ENCODE data around the gene ADAMTS13.
"Not testable (repeated sequence)": the region's sequence is repeated elsewhere in the genome, so short reads cannot be mapped to it uniquely, and the experiment has no call there.

Gene ADAMTS13

DNA sequence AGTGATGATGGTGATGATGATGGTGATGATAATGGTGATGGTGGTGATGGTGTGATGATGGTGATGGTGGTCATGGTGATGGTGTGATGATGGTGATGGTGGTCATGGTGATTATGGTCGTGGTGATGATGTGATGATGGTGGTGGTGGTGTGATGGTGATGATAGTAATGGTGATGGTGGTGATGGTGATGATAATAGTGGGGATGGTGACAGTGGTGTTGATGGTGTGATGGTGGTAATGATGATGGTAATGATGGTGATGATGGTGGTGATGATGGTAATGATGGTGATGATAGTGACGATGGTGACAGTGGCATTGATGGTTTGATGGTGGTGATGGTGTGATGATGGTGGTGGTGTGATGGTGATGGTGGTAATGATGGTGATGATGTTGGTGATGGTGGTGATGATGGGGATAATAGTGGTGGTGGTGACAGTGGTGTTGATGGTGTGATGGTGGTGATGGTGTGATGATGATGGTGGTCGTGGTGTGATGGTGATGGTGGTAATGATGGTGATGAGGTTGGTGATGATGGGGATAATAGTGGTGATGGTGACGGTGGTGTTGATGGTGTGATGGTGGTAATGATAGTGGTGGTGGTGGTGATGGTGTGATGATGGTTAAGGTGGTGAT is 39.5 kb upstream of the ADAMTS13 start:
- Histone ChIP-seq H3K9me3 (ENCODE audit: control insufficient read depth, low read length) (no peaks in the 10 kb centered on the region), H3K27ac (ENCODE audit: low read depth, low read length, severe bottlenecking) (no peak overlapping the region), H3K4me3 (ENCODE audit: extremely low read depth, insufficient read depth, low read length, poor library complexity, severe bottlenecking) (no peak overlapping the region), H3K4me1 (ENCODE audit: control insufficient read depth, insufficient read depth, low read length, poor library complexity, severe bottlenecking) (no peaks in the 10 kb centered on the region), H3K36me3 (ENCODE audit: control insufficient read depth, insufficient read depth, low read length) (no peaks in the 10 kb centered on the region)
- 84 to 86% methylated on average over 4 of the region's 4 CpGs for WGBS, 2 experiments (ENCODE audit: insufficient coverage in 2 of 2)

DNA sequence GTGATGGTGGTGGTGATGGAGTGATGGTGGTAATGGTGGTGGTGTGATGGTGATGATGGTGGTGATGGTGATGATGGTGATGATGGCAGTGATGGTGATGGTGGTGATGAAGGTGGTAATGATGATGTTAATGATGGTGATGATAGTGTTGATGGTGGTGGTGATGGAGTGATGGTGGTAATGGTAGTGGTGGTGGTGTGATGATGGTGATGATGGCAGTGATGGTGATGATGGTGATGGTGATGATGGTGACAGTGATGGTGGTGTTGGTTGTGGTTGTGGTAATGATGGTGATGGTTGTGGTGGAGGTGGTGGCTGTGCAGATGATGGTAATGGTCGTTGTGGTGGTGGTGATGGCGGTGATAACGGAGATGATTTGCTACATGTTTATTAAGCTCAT is 38.7 kb upstream of the ADAMTS13 start:
- Histone ChIP-seq H3K27ac (ENCODE audit: low read depth, low read length, severe bottlenecking) (no peak overlapping the region), H3K4me3 (ENCODE audit: extremely low read depth, insufficient read depth, low read length, poor library complexity, severe bottlenecking) (no peak overlapping the region)
- 90 to 100% methylated on average over 2 to 3 of the region's 3 CpGs for WGBS, 2 experiments (ENCODE audit: insufficient coverage in 2 of 2)

DNA sequence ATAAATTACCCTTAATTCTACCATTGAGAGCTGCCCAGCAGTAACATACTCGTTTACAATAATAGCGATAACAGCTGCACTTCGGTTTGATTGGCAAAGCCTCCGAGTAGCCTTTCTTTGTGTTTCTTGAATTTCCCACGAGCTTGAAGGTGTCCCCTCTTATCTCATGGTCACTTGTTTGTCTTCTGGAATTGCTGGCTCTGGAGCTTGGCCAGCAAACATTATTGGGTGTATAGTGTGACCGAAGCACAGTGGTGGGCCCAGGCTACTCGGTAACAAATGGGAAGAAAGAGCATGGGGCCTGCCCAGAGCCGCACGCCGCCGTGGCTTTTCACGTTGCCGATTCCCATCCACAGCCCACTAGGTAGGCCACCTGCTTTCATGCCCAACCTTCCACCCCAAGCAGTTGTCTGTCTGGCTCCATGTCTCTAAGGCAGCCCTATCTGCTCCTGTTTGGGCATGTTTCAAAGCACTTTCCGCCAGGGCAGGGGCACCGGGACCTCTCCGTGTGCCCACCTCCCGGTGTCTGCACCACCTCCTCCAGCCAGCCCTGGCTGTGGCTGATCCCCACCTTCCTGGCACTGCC is 37.3 kb upstream of the ADAMTS13 start:
- Histone ChIP-seq H3K4me3 (ENCODE audit: extremely low read depth, insufficient read depth, low read length, poor library complexity, severe bottlenecking) (no peak overlapping the region), H3K27ac (ENCODE audit: low read depth, low read length, severe bottlenecking) (no peak overlapping the region), H3K4me1 (ENCODE audit: control insufficient read depth, insufficient read depth, low read length, poor library complexity, severe bottlenecking) (no peaks in the 10 kb centered on the region), H3K36me3 (ENCODE audit: control insufficient read depth, insufficient read depth, low read length) (no peaks in the 10 kb centered on the region), H3K9me3 (ENCODE audit: control insufficient read depth, low read length) (no peaks in the 10 kb centered on the region)
- WGBS, 2 experiments (ENCODE audit: insufficient coverage in 2 of 2) = 93 to 95% methylated on average over 15 to 17 of the region's 17 CpGs

More for the DNA sequence above, 38.7 kb upstream of the ADAMTS13 start:
- Histone ChIP-seq H3K4me1 (ENCODE audit: control insufficient read depth, insufficient read depth, low read length, poor library complexity, severe bottlenecking) (no peaks in the 10 kb centered on the region), H3K36me3 (ENCODE audit: control insufficient read depth, insufficient read depth, low read length) (no peaks in the 10 kb centered on the region), H3K9me3 (ENCODE audit: control insufficient read depth, low read length) (no peaks in the 10 kb centered on the region)

DNA sequence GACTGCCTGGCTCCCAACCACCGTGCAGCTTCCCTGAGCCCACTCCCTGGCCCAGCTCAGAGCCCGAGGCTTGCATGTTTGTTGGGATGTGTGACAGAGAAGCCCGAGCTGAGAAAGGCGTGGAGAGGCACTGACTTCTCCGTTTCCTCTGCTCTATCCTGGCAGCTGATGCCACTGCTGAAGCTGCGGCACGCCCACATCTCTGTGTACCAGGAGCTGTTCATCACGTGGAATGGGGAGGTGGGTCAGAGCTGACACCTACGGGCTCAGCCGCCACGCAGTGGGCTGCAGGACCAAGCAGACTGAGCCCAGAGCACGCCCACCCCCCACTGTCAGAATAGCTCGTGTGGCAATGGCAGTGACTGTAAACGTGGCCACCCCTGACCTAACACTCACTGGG is 36.7 kb upstream of the ADAMTS13 start:
- H3K9me3 ChIP-seq (ENCODE audit: control insufficient read depth, low read length) = peaks cover 2% of the 10 kb centered on the region
- H3K36me3 ChIP-seq (ENCODE audit: control insufficient read depth, insufficient read depth, low read length) = no peaks in the 10 kb centered on the region
- no peak overlapping the region for H3K27ac ChIP-seq (ENCODE audit: low read depth, low read length, severe bottlenecking)
- no peak overlapping the region for H3K4me3 ChIP-seq (ENCODE audit: extremely low read depth, insufficient read depth, low read length, poor library complexity, severe bottlenecking)
- H3K4me1 ChIP-seq (ENCODE audit: control insufficient read depth, insufficient read depth, low read length, poor library complexity, severe bottlenecking) = no peaks in the 10 kb centered on the region
- WGBS, 2 experiments (ENCODE audit: insufficient coverage in 2 of 2) = 80 to 88% methylated on average over 13 to 14 of the region's 14 CpGs

DNA sequence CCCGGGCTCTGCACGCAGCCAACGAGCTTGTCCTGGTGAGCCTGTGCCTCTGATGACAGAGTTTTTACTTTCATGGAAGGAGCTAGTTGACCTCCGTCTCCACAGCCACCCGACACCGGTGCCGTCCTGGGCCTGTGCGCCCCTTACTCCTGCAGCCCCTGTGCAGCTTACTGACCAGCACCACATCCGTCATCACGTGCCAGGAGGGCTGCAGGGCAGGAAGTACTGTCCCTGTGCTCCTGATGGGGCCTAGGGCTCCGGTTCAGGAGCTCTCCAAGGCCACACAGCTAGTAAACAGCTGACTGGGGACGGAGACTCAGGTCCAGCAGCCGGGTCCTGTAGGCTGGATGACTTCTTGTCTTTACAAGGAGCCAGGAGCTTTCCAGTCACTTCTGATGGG is 35.8 kb upstream of the ADAMTS13 start:
- Histone ChIP-seq H3K4me1 (ENCODE audit: control insufficient read depth, insufficient read depth, low read length, poor library complexity, severe bottlenecking) (no peaks in the 10 kb centered on the region), H3K36me3 (ENCODE audit: control insufficient read depth, insufficient read depth, low read length) (no peaks in the 10 kb centered on the region), H3K9me3 (ENCODE audit: control insufficient read depth, low read length) (peaks cover 4% of the 10 kb centered on the region), H3K4me3 (ENCODE audit: extremely low read depth, insufficient read depth, low read length, poor library complexity, severe bottlenecking) (no peak overlapping the region), H3K27ac (ENCODE audit: low read depth, low read length, severe bottlenecking) (no peak overlapping the region)
- WGBS, 2 experiments (ENCODE audit: insufficient coverage in 2 of 2) = 92 to 93% methylated on average over 6 to 13 of the region's 13 CpGs

DNA sequence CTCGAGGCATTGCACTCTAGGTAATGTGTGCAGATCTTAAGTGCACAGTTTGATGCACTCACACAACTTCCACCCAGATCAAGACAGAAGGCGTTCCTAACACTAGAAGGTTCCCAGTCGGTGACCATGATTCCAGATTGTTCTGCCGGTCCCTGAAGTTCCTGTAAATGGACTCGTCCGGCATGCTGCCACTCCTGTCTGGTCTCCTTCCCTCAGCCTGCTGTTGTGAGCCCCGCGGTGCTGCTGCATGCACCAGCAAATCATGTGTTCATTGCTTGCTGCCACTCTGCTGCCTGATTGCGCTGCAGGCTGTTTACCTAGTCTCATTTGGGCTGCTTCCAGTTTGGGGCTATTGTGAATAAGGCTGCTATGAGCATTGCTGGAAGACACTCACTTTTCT is 34.5 kb upstream of the ADAMTS13 start:
- Histone ChIP-seq H3K36me3 (ENCODE audit: control insufficient read depth, insufficient read depth, low read length) (no peaks in the 10 kb centered on the region), H3K4me3 (ENCODE audit: extremely low read depth, insufficient read depth, low read length, poor library complexity, severe bottlenecking) (no peak overlapping the region), H3K4me1 (ENCODE audit: control insufficient read depth, insufficient read depth, low read length, poor library complexity, severe bottlenecking) (no peaks in the 10 kb centered on the region), H3K27ac (ENCODE audit: low read depth, low read length, severe bottlenecking) (no peak overlapping the region), H3K9me3 (ENCODE audit: control insufficient read depth, low read length) (peaks cover 4% of the 10 kb centered on the region)
- 89 to 90% methylated on average over 8 to 9 of the region's 9 CpGs for WGBS, 2 experiments (ENCODE audit: insufficient coverage in 2 of 2)

DNA sequence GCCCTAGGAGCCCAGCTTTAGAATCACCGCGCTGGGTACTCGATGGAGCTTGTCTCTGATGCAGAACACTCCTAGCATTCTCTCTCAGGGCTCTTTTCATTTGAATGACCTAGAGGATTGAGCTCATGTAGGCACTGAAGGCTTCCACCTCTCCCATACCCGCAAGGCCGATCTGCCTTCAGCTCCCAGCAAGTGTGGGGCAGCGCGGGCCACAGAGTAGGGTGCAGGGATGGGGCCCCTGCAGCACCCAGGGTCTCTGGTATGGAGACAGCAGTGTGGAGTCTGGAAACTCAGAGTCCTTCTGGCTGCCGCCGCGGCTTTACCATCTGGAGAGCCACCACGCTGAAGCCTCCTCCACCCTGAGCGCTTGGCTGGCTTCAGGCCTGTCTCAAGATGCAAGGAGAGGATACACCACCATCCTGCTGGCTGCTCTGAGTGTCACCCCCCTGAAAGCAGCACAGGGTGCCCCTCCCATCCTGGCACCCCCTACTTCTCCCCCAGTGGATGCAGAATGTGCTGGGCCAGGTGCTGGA is 33.1 kb upstream of the ADAMTS13 start:
- 86 to 88% methylated on average over 11 to 12 of the region's 12 CpGs for WGBS, 2 experiments (ENCODE audit: insufficient coverage in 2 of 2)
- H3K4me1 ChIP-seq (ENCODE audit: control insufficient read depth, insufficient read depth, low read length, poor library complexity, severe bottlenecking) = no peaks in the 10 kb centered on the region
- H3K36me3 ChIP-seq (ENCODE audit: control insufficient read depth, insufficient read depth, low read length) = no peaks in the 10 kb centered on the region
- H3K27ac ChIP-seq (ENCODE audit: low read depth, low read length, severe bottlenecking) = no peak overlapping the region
- peaks cover 4% of the 10 kb centered on the region for H3K9me3 ChIP-seq (ENCODE audit: control insufficient read depth, low read length)
- H3K4me3 ChIP-seq (ENCODE audit: extremely low read depth, insufficient read depth, low read length, poor library complexity, severe bottlenecking) = no peak overlapping the region

DNA sequence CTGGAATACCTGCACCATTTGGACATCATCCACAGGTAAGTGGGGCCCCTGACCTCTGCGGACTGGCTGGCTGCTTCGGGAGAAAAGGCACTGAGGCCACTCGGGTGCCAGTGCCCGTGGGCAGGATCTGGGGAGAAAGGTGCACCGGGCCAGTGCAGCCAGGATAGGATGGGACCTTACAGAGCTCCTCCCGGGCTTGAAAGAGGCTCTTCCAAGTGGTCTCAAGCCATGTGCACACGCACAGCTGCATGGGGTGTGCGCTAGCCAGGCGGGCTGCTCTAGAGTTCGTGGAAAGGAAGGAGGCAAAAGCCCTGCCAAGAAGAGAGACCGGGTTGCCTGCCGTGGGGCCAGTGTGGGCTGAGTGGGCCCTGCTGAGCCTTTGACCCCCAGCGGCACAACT is 32.6 kb upstream of the ADAMTS13 start:
- H3K9me3 ChIP-seq (ENCODE audit: control insufficient read depth, low read length) = peaks cover 4% of the 10 kb centered on the region
- 91 to 92% methylated on average over 12 of the region's 13 CpGs for WGBS, 2 experiments (ENCODE audit: insufficient coverage in 2 of 2)
- no peak overlapping the region for H3K4me3 ChIP-seq (ENCODE audit: extremely low read depth, insufficient read depth, low read length, poor library complexity, severe bottlenecking)
- H3K36me3 ChIP-seq (ENCODE audit: control insufficient read depth, insufficient read depth, low read length) = no peaks in the 10 kb centered on the region
- no peak overlapping the region for H3K27ac ChIP-seq (ENCODE audit: low read depth, low read length, severe bottlenecking)
- no peaks in the 10 kb centered on the region for H3K4me1 ChIP-seq (ENCODE audit: control insufficient read depth, insufficient read depth, low read length, poor library complexity, severe bottlenecking)

DNA sequence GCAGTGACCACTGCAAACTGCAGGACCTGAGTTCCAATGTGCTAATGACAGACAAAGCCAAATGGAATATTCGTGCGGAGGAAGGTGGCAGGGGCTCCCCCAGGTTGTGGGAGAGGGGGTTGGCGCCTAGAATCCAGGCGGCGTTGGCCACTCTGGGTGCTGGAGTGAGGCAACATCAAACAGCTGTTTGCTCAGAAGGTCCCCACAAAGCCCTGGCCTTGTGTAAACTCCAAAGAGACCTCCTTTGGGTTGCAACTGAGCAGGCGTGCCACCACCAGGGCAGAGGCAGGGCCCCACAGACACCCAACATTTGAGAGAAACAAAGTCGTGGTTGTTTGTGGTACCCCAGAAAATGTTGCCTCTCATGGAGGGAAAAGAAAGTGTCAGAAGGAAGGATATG is 31.5 kb upstream of the ADAMTS13 start:
- H3K27ac ChIP-seq (ENCODE audit: low read depth, low read length, severe bottlenecking) = no peak overlapping the region
- H3K36me3 ChIP-seq (ENCODE audit: control insufficient read depth, insufficient read depth, low read length) = no peaks in the 10 kb centered on the region
- peaks cover 4% of the 10 kb centered on the region for H3K9me3 ChIP-seq (ENCODE audit: control insufficient read depth, low read length)
- H3K4me3 ChIP-seq (ENCODE audit: extremely low read depth, insufficient read depth, low read length, poor library complexity, severe bottlenecking) = no peak overlapping the region
- 82 to 89% methylated on average over 6 to 7 of the region's 7 CpGs for WGBS, 2 experiments (ENCODE audit: insufficient coverage in 2 of 2)
- no peaks in the 10 kb centered on the region for H3K4me1 ChIP-seq (ENCODE audit: control insufficient read depth, insufficient read depth, low read length, poor library complexity, severe bottlenecking)

DNA sequence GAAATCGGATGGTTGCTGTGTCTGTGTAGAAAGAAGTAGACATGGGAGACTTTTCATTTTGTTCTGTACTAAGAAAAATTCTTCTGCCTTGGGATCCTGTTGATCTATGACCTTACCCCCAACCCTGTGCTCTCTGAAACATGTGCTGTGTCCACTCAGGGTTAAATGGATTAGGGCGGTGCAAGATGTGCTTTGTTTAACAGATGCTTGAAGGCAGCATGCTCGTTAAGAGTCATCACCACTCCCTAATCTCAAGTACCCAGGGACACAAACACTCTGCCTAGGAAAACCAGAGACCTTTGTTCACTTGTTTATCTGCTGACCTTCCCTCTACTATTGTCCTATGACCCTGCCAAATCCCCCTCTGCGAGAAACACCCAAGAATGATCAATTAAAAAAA is 30.7 kb upstream of the ADAMTS13 start:
- H3K4me3 ChIP-seq (ENCODE audit: extremely low read depth, insufficient read depth, low read length, poor library complexity, severe bottlenecking); H3K9me3 ChIP-seq (ENCODE audit: control insufficient read depth, low read length); H3K36me3 ChIP-seq (ENCODE audit: control insufficient read depth, insufficient read depth, low read length); H3K27ac ChIP-seq (ENCODE audit: low read depth, low read length, severe bottlenecking); H3K4me1 ChIP-seq (ENCODE audit: control insufficient read depth, insufficient read depth, low read length, poor library complexity, severe bottlenecking): not testable (repeated sequence)
- no CpG with 5 or more reads among the region's 4 CpGs for WGBS, 2 experiments (ENCODE audit: insufficient coverage in 2 of 2)

DNA sequence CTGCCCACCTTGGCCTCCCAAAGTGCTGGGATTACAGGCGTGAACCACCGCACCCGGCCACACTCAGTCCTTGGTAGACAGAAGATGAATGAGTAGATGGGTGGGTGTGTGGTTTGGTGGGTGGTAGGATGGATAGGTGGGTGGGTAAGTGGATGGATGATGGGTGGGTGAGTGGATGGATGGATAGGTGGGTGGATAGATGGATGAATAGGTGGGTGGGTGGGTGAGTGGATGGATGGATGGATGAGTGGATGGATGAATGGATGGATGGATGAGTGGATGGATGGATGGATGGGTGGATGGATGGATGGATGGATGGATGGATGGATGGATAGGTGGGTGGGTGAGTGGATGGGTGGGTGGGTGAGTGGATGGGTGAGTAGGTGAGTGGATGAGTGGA is 29.9 kb upstream of the ADAMTS13 start:
- H3K4me3 ChIP-seq (ENCODE audit: extremely low read depth, insufficient read depth, low read length, poor library complexity, severe bottlenecking); H3K36me3 ChIP-seq (ENCODE audit: control insufficient read depth, insufficient read depth, low read length); H3K27ac ChIP-seq (ENCODE audit: low read depth, low read length, severe bottlenecking); H3K4me1 ChIP-seq (ENCODE audit: control insufficient read depth, insufficient read depth, low read length, poor library complexity, severe bottlenecking); H3K9me3 ChIP-seq (ENCODE audit: control insufficient read depth, low read length): not testable (repeated sequence)
- 92 to 94% methylated on average over 3 of the region's 3 CpGs for WGBS, 2 experiments (ENCODE audit: insufficient coverage in 2 of 2)

Measured in mesodermal cell (in vitro differentiated cells).